Jurkat, Clone E6-1 (cell line): ENCODE results near the gene ASCL2.

Experiments used
- DNase-seq: peaks from one replicate; pipeline ENCODE4 v3.0.0-alpha.2; 2011; ENCODE audit warnings: low read depth, low spot score
- H3K4me3 ChIP-seq: 2 replicates; pipeline ENCODE4 v1.5.1; 2011; ENCODE audit warnings: mild to moderate bottlenecking, low read length, control low read depth, moderate library complexity

Gene ASCL2

DNA sequence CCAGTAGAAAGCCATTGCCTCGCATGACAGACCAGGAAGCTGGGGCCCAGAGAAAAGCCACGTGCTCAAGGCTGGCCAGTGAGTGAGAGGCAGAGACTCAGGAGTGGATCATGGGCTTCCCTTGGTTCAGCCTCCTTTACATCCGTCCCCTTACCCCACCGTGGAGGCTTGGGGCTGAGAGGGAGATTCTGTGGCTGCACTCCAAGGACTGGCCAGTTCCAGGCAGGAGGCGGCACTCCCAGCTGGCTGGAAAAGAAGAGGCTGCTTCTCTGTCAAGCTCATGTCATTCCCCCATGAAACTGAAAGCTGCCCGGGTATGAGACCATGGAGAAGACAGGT lies 6.6 kb upstream of the ASCL2 start:
- no peak overlapping the region for H3K4me3 ChIP-seq
- no peak for DNase-seq

DNA sequence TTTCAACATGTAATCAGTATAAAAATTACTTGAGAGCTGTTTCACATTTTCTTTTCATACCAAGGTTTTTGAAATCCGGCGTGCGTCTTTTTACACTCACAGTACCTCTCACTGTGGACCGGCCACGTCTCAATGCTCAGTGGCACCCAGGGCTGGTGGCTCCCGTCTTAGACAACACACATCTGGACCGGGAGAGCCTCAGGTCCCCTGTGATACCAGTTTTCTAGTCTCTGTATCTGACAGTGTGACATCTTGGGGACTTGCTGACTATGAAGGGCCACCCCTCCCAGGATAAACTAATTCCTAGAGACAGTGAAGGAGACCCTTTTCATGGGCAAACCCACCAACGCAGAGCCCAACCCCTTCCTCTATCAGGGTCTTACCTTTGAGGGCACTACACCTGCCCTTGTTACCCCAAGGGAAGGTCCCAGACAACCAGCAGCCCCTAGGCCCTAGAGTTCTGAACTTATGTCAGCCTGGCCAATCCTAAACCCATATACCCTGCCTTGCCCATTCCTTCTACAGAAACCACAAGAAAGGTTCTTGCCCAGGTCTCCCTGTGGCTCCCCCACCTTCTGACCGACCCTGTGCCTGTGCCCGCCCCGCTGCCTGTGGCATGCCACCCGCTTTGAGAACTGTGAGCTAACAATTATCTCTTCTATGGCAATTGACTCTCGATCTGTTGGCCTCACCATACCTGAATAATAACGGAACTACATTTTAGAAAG lies 6.1 kb upstream of the ASCL2 start:
- H3K4me3 ChIP-seq, result no peak overlapping the region
- DNase-seq, result no peak

DNA sequence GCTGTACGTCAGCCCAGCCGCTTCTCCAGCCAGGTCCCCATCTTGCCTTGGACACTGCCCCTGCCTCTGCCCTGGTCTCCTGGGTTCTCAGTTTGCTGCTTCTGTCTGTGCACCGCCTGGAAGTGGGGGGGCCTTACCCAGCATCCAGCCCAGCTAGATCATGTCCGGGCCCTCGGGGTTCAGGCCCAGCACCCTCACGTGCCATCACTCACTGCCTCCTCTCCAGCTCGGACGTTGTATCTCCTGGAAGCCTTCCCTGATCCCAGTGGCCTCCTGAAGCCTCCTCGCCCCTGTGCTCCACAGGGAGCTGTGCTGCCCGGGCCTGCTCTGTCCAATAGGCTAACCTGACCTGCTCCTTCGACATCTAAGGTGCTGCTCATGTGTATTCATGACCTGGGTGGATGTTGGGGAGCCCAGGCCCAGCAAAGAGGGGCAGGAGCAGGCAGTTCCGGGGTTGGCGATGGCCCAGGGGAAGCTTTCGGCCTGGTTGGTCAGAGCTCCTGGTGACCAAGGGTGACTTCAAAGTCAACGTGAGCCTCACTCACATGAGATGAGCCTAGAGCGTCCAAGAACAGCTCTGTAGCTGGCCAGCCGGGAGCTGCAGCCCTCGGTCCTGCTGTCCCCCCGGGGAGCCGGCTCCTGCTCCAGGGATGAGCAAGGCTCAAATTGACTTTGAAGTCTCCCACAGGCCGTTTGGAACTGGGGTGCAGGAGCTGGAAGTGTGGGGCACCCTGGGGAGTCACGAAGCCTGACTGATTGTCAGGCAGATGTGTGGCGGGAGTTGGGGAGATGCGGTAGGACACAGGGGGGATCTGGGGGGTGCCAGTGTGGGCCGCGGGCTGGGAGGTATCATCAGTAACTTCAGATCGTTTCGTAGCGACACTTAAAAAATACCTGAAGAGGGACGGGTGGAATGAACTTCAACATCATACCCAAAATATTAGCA lies 5.2 kb upstream of the ASCL2 start:
- DNase-seq, result no peak
- no peak overlapping the region for H3K4me3 ChIP-seq

DNA sequence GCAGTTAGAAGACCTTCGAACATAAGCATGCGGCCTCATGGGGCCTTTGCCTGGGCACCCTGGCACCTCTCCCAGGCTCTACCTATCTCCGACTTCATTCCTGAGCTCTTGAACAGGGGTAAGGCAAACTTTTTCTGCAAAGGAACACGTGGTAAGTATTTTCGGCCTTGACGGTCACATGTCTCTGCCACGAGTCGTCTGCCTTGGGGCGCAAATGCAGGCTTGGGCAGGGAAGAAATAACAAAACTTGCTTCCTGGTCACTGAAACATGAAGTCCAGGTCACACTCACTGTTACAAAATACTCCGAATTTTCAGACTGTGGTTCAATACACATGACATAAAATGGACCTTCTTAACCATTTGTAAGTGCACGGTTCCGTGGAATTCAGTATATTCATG lies 3.4 kb upstream of the ASCL2 start:
- no peak overlapping the region for H3K4me3 ChIP-seq

DNA sequence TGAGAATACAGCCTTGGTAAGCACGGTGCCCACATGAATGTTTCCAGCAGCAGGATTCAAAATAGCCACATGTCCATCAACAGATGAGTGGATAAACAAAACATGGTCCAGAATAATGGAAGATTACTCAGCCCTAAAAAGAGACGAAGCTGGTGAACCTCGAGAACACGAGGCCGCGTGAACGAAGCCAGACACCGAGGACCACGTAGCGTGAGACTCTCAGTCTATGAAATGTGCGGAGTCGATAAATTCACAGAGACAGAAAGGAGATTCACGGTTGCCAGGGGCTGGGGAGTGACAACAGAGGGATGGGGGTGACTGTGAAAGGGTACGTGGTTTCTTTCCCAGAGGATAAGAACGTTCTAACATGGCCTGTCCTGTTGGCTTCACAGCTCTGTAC lies 2.9 kb upstream of the ASCL2 start:
- no peak for DNase-seq
- no peak overlapping the region for H3K4me3 ChIP-seq

More for the DNA sequence above, 3.4 kb upstream of the ASCL2 start:
- DNase-seq, result no peak

DNA sequence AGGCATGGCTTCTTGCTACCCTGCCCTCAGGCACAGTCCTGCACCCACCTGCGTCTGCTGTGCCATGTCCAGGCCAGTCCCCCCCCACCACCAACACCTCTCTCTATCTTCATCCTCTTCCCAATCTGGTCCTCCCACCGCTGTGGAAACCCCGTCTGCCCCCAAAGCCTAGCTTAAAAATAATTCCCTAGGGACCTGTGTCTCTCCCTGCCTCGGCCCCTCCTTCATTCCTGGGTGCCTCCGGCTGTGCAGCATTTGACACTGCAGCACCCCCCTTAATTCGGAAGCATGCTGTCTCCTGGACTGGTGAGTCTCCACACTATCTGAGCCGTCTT lies 2.5 kb upstream of the ASCL2 start:
- no peak for DNase-seq

DNA sequence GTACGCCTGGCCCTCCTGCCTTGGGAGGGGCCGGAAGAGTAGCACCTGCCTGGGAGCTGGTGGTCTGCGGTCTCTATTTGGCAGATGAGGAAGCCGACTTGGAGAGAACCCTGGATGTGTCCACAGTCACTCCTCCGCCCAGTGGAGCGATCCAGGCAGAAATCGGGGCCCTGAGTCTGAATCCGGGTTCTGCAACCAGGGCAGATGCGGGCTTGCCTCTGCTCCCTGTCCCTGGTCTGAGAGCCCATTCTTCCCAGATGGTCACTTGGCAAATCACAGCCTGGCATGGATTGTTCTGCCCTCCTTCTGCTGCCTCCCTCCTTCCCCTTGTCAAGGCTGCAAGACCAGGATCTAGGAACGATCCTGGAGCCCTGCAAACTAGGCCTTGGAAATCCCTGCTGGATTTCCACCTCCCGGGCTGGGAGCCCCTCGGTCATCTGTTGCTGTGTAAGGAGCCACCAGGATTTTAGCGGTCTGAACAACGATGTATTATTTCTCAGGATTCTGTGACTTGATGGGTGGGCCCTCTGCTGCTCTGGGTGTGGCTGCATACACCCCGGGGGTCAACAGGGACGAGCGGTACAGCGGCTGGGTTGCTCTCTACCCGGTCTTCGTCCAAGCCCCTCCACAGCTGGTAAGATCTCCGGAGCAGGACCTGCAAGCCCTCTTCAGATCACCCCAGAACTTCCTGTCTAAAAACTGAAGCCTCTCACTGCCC lies 2.0 kb upstream of the ASCL2 start:
- H3K4me3 ChIP-seq, result no peak overlapping the region
- DNase-seq, result no peak

More for the DNA sequence above, 2.5 kb upstream of the ASCL2 start:
- no peak overlapping the region for H3K4me3 ChIP-seq

DNA sequence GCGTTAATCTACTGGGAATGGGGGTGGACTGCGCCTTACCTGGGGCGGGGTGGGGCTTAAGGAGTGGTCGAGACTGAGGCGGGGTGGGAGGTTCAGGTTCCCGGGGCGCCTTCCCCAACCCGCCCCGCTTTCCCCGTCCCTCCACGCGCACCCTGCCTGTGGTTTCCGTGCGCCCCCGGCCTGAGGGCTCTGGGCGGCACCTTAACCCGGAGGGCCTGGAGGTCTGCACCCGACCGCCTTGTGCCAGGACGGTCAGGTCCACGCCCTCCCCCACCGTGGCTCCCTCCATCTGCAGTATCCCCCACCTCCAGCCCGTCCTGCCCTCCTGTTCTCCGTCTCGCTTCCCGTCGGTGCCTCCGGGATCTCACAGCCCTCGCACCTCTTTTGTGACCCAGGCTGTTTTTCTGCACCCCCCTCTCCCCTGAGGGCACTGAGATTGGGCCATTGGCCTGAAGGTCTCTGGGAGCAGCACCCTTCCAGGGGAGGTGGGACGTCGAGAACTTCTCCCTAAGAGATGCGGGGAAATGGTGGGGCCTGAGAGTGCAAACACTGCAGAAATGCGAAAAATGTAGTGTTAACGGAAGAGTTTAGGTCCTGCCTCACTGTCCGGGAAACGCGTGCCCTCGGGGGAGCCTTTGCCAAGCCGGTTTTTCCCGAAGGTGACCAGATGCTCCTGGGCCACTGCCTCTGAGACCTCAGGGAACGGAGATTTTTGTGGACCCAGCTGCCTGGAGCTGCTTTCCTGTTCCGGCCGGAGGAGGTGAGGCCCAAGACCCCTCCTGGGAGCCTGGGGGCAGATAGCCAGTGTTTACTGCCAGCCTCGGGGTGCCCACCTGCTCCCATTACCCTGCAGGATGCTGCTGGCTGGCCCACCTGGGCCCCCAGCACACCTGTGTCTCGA lies 1.2 kb upstream of the ASCL2 start:
- no peak overlapping the region for H3K4me3 ChIP-seq
- no peak for DNase-seq

DNA sequence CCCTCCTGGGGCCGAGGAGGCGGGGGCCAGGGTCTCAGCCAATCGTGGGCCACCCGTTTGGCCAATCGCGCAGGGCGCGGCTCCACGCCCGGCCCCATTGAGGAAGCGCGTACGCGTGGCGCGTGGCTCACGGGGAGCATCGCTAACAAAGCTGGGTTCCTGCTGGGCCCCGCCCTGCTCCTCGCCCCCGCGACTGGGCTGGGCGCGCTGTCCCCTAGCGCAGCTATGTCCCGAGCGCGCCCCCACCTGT lies 614 bp upstream of the ASCL2 start:
- H3K4me3 ChIP-seq, result no peak overlapping the region
- DNase-seq, result no peak

DNA sequence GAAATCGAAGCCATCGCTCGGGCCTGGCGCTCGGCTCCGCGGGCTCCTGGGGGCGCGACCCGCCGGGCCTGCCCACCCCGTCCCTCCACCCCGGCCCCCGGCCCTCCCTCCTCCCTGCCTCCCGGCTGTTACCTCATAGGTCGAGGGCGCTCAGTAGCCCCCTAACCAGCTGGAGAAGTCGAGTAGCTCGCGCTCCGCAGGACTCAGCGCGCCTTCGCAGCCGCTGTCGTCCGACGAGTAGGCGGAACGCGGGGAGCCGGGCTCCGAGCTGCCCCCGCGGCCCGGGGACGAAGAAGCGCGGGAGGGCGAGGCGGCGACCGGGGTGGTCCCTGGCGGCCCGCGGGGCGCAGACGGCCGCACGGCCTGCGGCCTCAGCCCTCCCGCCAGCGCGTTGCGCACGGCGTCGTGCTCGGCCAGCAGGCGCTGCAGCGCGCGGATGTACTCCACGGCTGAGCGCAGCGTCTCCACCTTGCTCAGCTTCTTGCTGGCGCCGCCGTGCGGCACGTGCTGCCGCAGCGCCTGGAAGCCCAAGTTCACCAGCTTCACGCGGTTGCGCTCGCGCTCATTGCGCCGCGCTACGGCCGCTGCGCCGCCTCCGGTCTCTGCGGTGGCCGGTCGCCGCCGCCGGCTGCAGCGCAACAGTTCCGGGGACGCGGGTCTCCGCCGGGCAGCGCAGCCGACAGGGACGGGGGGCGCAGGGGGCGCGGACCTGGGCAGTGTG lies 627 bp downstream of the ASCL2 start:
- peak overlapping the region; percentile 48 for H3K4me3 ChIP-seq
- DNase-seq, result no peak

DNA sequence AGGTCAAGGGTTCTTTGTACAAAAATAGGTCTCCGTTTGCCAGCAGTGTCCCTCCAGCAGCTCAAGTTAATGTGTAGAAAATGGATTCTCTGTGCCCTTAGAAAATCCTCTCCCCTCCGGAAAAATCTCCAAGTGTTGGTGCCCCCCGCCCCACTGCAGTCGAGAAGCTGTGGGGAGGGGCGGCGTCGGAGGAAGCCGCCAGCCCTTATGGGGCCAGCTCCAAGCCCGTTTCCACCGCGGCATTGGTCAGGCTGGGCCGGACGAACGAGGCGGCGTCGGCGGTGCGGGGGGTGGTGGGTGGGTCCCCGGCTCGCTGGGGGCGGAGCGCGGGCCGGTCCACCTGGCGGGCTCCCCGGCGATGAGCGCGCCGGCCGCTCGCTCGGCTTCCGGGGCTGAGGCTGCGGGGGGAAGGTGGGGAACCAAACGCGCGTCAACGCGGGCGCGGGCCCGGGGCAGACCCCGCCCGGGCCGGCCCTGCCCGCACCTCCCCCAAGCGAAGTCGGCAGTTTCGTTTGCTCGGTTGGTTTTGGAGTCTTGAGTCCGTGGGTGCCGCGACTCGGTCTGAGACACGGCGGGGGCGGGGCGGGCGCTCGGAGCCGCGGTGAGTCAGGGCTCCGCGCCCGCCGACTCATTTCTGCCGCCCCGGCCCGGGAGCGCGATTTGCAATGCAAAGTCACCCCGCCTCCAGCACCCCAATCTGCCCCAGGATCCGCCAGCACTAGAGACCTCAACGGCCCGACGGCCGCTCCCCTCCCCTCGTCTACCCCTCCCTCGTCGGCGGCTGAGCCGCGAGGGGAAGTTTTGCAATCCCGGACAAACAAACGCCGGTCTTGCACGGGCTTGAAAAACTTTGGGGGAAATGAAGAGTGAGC lies 1.4 kb downstream of the ASCL2 start:
- DNase-seq, result no peak
- H3K4me3 ChIP-seq, result peak overlapping the region; percentile 48

DNA sequence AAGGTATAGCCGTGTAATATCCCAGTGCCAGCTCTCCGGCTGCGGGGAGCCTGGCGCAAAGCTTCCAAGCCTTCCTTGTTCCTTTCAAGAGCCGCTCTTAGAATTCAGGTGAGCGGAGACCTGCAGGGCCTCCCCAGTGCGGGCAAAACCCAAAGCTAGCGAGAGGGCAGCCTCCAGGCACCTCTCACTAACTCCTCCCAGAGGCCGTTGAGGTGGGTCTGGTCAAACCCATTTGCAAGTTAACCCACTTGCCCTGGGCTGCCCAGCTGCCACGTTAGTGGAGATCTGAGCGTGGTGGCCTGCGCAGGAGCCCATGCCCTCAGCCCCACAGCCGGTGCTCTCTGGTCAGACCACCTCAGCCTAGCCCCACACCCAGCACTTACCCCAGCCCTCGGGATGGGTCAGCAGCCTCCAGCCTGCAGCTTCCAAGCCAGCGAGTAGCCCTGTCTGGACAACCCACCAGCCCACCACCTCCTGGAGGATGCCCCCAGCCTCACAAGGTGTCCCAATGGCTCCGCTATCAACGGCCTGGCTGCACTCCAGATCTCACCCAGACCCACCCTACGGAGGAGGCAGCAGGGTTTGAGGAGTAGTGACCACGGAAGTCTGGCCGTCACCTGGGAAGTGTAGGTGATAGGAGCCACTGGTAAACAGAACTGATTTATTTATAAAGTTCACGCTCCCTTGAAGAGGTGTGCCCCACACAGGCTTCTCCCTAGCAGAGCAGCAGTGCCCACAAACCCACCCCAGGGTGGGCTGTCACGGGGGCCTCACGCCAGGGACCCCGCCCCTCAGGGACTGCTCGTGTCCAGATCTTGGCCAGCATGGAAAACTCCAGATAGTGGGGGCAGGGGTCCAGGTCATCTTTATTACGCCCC lies 2.3 kb downstream of the ASCL2 start:
- no peak overlapping the region for H3K4me3 ChIP-seq
- DNase-seq, result no peak

DNA sequence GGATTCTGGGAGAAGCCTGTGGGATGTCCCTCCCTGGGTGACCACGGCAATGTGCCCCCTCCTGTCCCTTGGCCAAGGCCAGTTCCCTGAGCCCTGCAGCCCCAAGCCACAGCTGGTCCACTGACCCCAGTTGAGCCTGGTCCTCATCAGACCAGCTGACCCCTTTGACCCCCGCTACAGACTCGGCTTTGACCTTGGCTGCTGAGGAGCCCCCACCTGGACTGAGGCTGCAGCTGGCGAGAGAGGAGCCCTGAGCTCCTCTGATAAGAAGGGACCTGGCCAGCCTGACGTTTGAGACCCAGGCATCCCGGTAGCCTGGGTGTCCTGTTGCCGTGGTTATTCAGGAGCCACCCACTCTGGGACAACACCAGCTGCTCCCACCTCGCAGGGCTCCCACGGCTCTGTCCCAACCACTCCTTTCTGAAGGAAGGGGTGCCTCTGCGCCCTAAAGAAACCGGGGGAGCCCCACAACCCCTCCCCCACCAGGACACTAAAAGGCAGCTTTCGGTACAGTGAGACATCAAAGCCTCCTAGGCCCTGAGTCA lies 3.0 kb downstream of the ASCL2 start:
- no peak for DNase-seq
- H3K4me3 ChIP-seq, result no peak overlapping the region

DNA sequence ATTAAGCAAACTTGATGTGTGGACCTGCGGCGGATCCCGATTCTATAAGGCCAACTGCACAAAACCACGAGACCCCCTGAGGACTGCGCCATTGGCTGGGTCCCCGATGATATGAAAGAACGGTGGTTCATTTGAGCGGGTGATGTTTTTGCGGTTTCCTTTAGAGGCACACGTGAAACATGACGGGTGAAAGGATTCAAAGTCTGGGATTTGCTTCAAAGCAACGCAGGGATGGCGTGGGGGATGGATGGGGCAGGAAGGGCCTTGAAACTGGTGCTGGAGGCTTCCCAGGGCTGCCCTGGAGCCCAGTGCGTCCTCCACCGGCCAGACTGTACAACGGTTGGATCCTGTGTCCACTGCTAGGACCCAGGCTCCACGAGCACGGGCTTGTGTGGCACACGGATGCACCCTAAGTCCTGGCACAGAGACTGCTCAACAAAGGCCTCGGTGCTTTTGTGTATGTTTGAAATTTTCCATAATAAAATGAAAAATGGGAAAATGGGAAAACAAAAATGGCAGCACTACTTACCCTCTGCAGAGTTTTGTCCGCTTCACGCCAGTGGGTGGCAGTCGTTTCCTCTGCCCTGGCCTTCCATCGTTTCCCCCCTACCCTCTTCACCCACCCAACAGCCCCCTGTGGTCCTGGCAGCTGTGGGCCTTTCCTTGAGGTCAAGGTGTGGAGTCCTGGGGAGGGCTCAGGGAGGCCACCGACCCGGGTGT lies 3.6 kb downstream of the ASCL2 start:
- no peak overlapping the region; the same call in 1 of the 2 replicates for H3K4me3 ChIP-seq
- peak; percentile 85 for DNase-seq

DNA sequence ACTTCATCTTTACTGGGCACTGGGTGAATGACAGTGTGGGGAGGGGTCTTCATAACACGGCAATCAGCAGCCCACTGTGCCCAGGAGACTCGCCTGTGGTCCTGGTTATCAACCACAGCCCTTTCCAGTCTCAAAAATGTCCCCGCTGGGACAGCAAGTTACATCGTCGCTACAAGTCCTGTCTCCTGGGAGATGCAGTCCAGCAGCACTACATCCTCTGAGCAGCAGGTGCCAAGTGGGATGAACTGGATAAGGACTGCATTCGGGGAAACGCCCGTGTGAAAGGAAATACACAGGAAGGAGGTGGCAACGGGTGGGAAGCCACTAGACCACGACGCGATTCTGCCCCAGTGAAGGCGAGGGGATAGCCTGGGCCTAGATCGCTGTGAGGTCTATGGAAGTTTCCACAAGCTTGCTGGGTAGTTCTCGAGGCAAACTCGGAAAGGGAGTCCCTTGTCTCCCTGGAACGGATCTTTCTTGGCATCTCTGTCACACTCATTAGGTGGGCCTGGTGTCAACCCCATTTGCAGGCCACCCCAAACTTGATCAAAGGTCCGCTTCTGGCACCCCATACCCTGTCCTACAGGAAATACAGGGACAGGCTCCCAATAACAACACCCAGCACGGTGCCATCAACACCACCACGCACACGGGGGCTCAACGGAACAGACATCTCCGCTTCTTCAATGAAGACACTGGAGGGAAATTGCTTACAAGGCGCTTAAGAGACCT lies 4.4 kb downstream of the ASCL2 start:
- no peak overlapping the region for H3K4me3 ChIP-seq
- no peak for DNase-seq
